ENCODE measurements around the gene TRIM14.

Gene TRIM14

GRCh38 chr9:98159301-98159700 is 40.3 kb upstream of the TRIM14 start:
- TF ChIP-seq, protein P1, sequence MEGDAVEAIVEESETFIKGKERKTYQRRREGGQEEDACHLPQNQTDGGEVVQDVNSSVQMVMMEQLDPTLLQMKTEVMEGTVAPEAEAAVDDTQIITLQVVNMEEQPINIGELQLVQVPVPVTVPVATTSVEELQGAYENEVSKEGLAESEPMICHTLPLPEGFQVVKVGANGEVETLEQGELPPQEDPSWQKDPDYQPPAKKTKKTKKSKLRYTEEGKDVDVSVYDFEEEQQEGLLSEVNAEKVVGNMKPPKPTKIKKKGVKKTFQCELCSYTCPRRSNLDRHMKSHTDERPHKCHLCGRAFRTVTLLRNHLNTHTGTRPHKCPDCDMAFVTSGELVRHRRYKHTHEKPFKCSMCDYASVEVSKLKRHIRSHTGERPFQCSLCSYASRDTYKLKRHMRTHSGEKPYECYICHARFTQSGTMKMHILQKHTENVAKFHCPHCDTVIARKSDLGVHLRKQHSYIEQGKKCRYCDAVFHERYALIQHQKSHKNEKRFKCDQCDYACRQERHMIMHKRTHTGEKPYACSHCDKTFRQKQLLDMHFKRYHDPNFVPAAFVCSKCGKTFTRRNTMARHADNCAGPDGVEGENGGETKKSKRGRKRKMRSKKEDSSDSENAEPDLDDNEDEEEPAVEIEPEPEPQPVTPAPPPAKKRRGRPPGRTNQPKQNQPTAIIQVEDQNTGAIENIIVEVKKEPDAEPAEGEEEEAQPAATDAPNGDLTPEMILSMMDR (IDR thresholded peaks at IDR 0.05; ENCODE audit: control insufficient read depth, insufficient read depth, low read depth, low read length, missing control alignments) = no peak
- no peak overlapping the region for H3K4me3 ChIP-seq (ENCODE audit: control insufficient read depth, low read depth, low read length)
- DNase-seq (ENCODE audit: low read depth) = no peak

DNA sequence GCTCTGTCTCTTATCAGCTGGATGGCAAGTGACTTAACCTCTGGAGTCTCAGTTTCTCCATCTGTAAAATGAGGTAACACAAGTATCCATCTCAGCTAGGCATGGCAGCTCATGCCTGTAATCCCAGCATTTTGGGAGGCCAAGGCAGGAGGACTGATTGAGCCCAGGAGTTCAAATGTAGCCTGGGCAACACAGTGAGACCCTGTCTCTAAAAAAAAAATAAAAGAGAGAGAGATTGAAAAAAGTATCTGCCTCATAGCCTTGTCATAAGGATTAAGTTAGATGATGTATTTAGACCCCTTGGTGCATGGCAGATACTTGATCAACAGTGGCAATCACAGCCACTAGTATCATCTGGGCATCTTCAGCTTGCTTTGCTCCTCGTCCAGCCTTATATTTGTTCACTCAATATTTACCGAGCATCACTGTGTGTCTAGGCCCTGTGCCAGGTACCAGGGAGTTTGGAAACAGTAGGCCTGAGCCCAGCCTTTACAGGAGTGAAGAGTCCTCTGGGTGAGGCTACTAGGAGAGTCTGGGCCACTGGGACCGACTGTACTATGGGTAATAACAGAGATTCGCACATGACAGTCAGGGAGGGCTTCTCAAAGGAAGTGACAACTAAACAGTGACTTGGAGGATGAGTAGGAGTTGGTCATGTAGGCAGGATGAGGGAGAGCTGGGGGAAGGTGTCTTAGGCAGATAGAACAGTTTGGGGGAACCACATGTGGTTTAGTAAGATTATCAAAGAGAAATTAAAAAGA is 39.2 kb upstream of the TRIM14 start:
- no peak overlapping the region for H3K4me3 ChIP-seq (ENCODE audit: control insufficient read depth, low read depth, low read length)
- no peak for DNase-seq (ENCODE audit: low read depth)
- TF ChIP-seq, protein P1 (IDR thresholded peaks at IDR 0.05; ENCODE audit: control insufficient read depth, insufficient read depth, low read depth, low read length, missing control alignments) = no peak

- DNase-seq (ENCODE audit: low read depth) = no peak
- TF ChIP-seq, protein P1 (IDR thresholded peaks at IDR 0.05; ENCODE audit: control insufficient read depth, insufficient read depth, low read depth, low read length, missing control alignments) = no peak
- H3K4me3 ChIP-seq (ENCODE audit: control insufficient read depth, low read depth, low read length) = no peak overlapping the region
Observed at GRCh38 chr9:98157372-98157771, 38.4 kb upstream of the TRIM14 start.

DNA sequence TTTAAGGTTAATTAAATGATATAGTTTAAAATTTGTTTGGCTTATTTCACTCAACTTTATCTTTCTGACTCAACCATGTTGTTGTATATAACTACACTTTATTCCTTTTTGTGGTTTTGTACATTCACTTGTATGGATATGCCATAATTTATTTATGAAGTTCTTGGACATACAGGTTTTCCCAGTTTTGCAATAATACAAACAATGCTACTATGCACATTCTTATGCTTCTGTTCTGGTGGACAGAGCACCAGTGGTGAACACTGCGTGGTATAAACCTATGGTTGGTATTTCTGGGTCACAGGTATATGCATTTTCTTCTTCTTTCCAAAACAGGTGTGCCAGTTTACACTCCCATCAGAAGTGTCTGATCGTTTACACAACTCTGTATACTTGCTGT is 35.7 kb upstream of the TRIM14 start:
- no peak overlapping the region for H3K4me3 ChIP-seq (ENCODE audit: control insufficient read depth, low read depth, low read length)
- no peak for DNase-seq (ENCODE audit: low read depth)
- TF ChIP-seq, protein P1 (IDR thresholded peaks at IDR 0.05; ENCODE audit: control insufficient read depth, insufficient read depth, low read depth, low read length, missing control alignments) = no peak

GRCh38 chr9:98152526-98152925 is 33.5 kb upstream of the TRIM14 start:
- TF ChIP-seq, protein P1 (IDR thresholded peaks at IDR 0.05; ENCODE audit: control insufficient read depth, insufficient read depth, low read depth, low read length, missing control alignments) = no peak
- H3K4me3 ChIP-seq (ENCODE audit: control insufficient read depth, low read depth, low read length) = no peak overlapping the region
- no peak for DNase-seq (ENCODE audit: low read depth)

DNA sequence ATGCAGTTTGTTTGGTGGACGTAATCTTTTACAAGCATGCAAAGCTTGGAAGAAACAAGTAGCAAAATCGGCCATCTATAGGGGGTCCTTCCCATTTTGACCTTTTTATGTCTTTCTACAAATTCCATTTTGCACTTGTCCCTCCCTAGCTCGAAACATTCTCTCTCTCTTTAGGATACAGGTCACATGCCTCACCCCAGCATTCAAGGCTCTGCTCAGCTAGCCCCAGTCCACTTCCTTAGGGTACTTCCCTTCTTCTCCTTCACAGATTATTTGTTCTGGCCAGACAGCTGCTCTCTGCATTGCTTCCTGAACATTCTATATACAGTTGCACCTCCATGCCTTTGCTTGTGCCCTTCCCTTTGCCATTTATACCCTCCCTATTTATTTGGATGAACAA is 31.7 kb upstream of the TRIM14 start:
- H3K4me3 ChIP-seq (ENCODE audit: control insufficient read depth, low read depth, low read length) = no peak overlapping the region
- DNase-seq (ENCODE audit: low read depth) = no peak
- TF ChIP-seq, protein P1 (IDR thresholded peaks at IDR 0.05; ENCODE audit: control insufficient read depth, insufficient read depth, low read depth, low read length, missing control alignments) = no peak

Measured in AG09309 (cell line).